Neural cell (in vitro differentiated cells): ENCODE measurements around the gene SLC36A4. TPM values are rescaled to one million over a fixed set of nuclear protein-coding genes. Genes with fewer than 3 reads are reported as not detected.

Source experiments
- H2AFZ ChIP-seq: fragments of 200-600, 300-800 bp; sonication (generic), shearing (Covaris generic); 2 replicates; pipeline ENCODE4 v1.6.0; 2014; ENCODE audit warnings: low read depth, mild to moderate bottlenecking, antibody characterized with exemption, low read length, moderate library complexity
- H3F3A ChIP-seq: fragments of 200-600 bp; shearing (Covaris generic); 2 replicates; pipeline ENCODE4 v1.6.1; 2016; ENCODE audit warnings: mild to moderate bottlenecking, moderate library complexity, mixed read lengths, antibody characterized with exemption, low read length; ENCODE audit not compliant: insufficient read depth, poor library complexity, severe bottlenecking
- H3K27ac ChIP-seq: fragments of 200-600, 300-800 bp; sonication (generic), shearing (Covaris generic); 2 replicates; pipeline ENCODE4 v1.5.1; 2014; ENCODE audit warnings: mild to moderate bottlenecking, low read length, moderate library complexity
- H3K27me3 ChIP-seq: fragments of 300-800, 200-600 bp; sonication (generic), shearing (Covaris generic); 2 replicates; pipeline ENCODE4 v1.6.0; 2014; ENCODE audit warnings: mild to moderate bottlenecking, low read depth, low read length, moderate library complexity; ENCODE audit not compliant: insufficient read depth
- H3K36me3 ChIP-seq: fragments of 300-800, 200-600 bp; sonication (generic), shearing (Covaris generic); 2 replicates; pipeline ENCODE4 v1.5.1; 2014; ENCODE audit warnings: mild to moderate bottlenecking, antibody characterized with exemption, low read length, moderate library complexity; ENCODE audit not compliant: insufficient read depth
- H3K4me2 ChIP-seq: fragments of 300-800, 200-600 bp; sonication (generic), shearing (Covaris generic); 2 replicates; pipeline ENCODE4 v1.6.0; 2014; ENCODE audit warnings: mild to moderate bottlenecking, low read length
- H3K4me3 ChIP-seq: fragments of 300-800, 200-600 bp; sonication (generic), shearing (Covaris generic); 2 replicates; pipeline ENCODE4 v1.5.1; 2014; ENCODE audit warnings: mild to moderate bottlenecking, low read length, moderate library complexity
- H3K79me2 ChIP-seq: fragments of 200-600 bp; shearing (Covaris generic); replicated peaks from 2 replicates; pipeline ENCODE4 v1.6.0; 2014; ENCODE audit warnings: mild to moderate bottlenecking, low read length, moderate library complexity; ENCODE audit not compliant: insufficient read depth
- H3K9ac ChIP-seq: fragments of 300-800, 200-600 bp; sonication (generic), shearing (Covaris generic); 2 replicates; pipeline ENCODE4 v1.6.1; 2016; ENCODE audit warnings: mild to moderate bottlenecking, low read length, mixed read lengths
- H3K9me2 ChIP-seq: fragments of 200-600 bp; shearing (Covaris generic); 2 replicates; pipeline ENCODE4 v1.6.1; 2016; ENCODE audit warnings: mild to moderate bottlenecking, low read length, mixed read lengths; ENCODE audit not compliant: insufficient read depth
- H3K9me3 ChIP-seq: fragments of 200-600, 300-800 bp; sonication (generic), shearing (Covaris generic); 2 replicates; pipeline ENCODE4 v1.6.1; 2016; ENCODE audit warnings: mild to moderate bottlenecking, mixed run types, low read length, moderate library complexity, mixed read lengths
- H4K20me1 ChIP-seq: fragments of 200-600 bp; shearing (Covaris generic); 2 replicates; pipeline ENCODE4 v1.6.1; 2016; ENCODE audit warnings: mild to moderate bottlenecking, mixed run types; ENCODE audit not compliant: insufficient read depth
- CTCF ChIP-seq: fragments of 450-650 bp; IDR thresholded peaks from 2 replicates; pipeline ENCODE4 v1.5.1; 2014; ENCODE audit warnings: antibody characterized with exemption, mild to moderate bottlenecking, moderate library complexity; ENCODE audit not compliant: poor library complexity, severe bottlenecking
- EP300 ChIP-seq: fragments of 450-650 bp; conservative IDR thresholded peaks from 2 replicates; pipeline ENCODE4 v1.6.1; 2014; ENCODE audit warnings: antibody characterized with exemption, mild to moderate bottlenecking, moderate library complexity; ENCODE audit not compliant: poor library complexity, severe bottlenecking
- EZH2 ChIP-seq: fragments of 200-600, 300-800 bp; shearing (Covaris generic), sonication (generic); IDR thresholded peaks from 2 replicates; pipeline ENCODE4 v1.6.1; 2014; ENCODE audit warnings: antibody characterized with exemption, low read length, borderline replicate concordance, mild to moderate bottlenecking; ENCODE audit not compliant: insufficient read depth, poor library complexity, severe bottlenecking
- MXI1 ChIP-seq: fragments of 450-650 bp; conservative IDR thresholded peaks from 2 replicates; pipeline ENCODE4 v1.6.1; 2014; ENCODE audit warnings: antibody characterized with exemption, mild to moderate bottlenecking; ENCODE audit not compliant: poor library complexity, severe bottlenecking
- POLR2AphosphoS5 ChIP-seq: IDR thresholded peaks from 2 replicates; pipeline ENCODE4 v1.6.1; 2012
- RAD21 ChIP-seq: fragments of 450-650 bp; conservative IDR thresholded peaks from 2 replicates; pipeline ENCODE4 v1.6.1; 2014; ENCODE audit warnings: antibody characterized with exemption, mild to moderate bottlenecking, moderate library complexity
- REST ChIP-seq: IDR thresholded peaks from 2 replicates; pipeline ENCODE4 v1.6.1; 2012; ENCODE audit warnings: borderline replicate concordance
- SMC3 ChIP-seq: fragments of 450-650 bp; conservative IDR thresholded peaks from 2 replicates; pipeline ENCODE4 v1.6.1; 2014; ENCODE audit warnings: antibody characterized with exemption, mild to moderate bottlenecking, moderate library complexity; ENCODE audit not compliant: poor library complexity
- TAF1 ChIP-seq: IDR thresholded peaks from 2 replicates; pipeline ENCODE4 v1.6.1; 2012; ENCODE audit warnings: low read depth
- polyA plus RNA-seq: library from polyadenylated mRNA; depleted of rRNA; stranded (reverse); fragments of >200 nt; gene quantifications from 2 replicates; pipeline ENCODE4 v1.2.3, GENCODE V29; 2014

SLC36A4 gene
- polyA plus RNA-seq, 1 donor from 2014 or later: 34.9 TPM

GRCh38 chr11:93118276-93118675, 79.5 kb downstream of the SLC36A4 start:
- Histone ChIP-seq H4K20me1 (no peaks in the 10 kb centered on the region), H3K4me3 (no peak overlapping the region), H3K27ac (no peak overlapping the region), H3K36me3 (no peaks in the 10 kb centered on the region), H3K9me2 (no peaks in the 10 kb centered on the region), H3K79me2 (no peaks in the 10 kb centered on the region), H3K9me3 (no peaks in the 10 kb centered on the region), H3K27me3 (no peaks in the 10 kb centered on the region), H3K4me2 (no peak overlapping the region), H2AFZ (no peak overlapping the region), H3F3A (no peaks in the 10 kb centered on the region), H3K9ac (no peak overlapping the region)
- TF ChIP-seq CTCF (no peak), EP300 (no peak), TAF1 (no peak), SMC3 (no peak), RAD21 (no peak), MXI1 (no peak), REST (no peak), POLR2AphosphoS5 (no peak), EZH2 (no peak)

GRCh38 chr11:93117565-93117964, 80.2 kb downstream of the SLC36A4 start:
- no peaks in the 10 kb centered on the region for H3F3A ChIP-seq
- no peaks in the 10 kb centered on the region for H3K79me2 ChIP-seq
- H3K9ac ChIP-seq: no peak overlapping the region
- H3K27ac ChIP-seq: no peak overlapping the region
- H3K4me2 ChIP-seq: no peak overlapping the region
- H3K9me2 ChIP-seq: no peaks in the 10 kb centered on the region
- TF ChIP-seq MXI1: no peak
- TF ChIP-seq SMC3: no peak
- TF ChIP-seq EP300: peak; percentile 50
- peak; percentile 61 for TF ChIP-seq POLR2AphosphoS5
- no peak for TF ChIP-seq EZH2
- H3K9me3 ChIP-seq: no peaks in the 10 kb centered on the region
- H2AFZ ChIP-seq: no peak overlapping the region
- H3K36me3 ChIP-seq: no peaks in the 10 kb centered on the region
- no peaks in the 10 kb centered on the region for H3K27me3 ChIP-seq
- H3K4me3 ChIP-seq: peak overlapping the region; percentile 17
- H4K20me1 ChIP-seq: no peaks in the 10 kb centered on the region
